Measurements from ENCODE around the gene SMG5.
A peak's percentile ranks its signal among the peaks of the same experiment; 100 is the strongest.

Gene SMG5

DNA sequence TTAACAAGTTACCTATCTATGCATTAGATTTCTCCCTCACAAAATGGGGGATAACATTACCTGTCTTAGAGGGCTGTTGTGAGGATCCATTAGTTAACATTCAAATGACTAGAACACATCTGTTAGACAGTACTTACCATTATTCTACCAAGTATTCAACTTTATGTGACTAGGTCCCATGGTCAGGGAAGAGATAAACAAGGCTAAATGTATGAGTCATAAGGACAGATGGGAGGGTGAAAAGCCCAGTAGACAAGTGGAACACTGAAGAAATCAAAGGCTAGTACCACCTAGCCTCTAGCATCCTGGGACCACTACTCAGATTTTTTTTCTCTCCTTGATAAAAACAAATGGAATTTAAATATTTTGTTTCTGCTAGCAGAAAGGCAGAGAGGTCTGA is 25.5 kb upstream of the SMG5 start:
- TF ChIP-seq, protein P1, sequence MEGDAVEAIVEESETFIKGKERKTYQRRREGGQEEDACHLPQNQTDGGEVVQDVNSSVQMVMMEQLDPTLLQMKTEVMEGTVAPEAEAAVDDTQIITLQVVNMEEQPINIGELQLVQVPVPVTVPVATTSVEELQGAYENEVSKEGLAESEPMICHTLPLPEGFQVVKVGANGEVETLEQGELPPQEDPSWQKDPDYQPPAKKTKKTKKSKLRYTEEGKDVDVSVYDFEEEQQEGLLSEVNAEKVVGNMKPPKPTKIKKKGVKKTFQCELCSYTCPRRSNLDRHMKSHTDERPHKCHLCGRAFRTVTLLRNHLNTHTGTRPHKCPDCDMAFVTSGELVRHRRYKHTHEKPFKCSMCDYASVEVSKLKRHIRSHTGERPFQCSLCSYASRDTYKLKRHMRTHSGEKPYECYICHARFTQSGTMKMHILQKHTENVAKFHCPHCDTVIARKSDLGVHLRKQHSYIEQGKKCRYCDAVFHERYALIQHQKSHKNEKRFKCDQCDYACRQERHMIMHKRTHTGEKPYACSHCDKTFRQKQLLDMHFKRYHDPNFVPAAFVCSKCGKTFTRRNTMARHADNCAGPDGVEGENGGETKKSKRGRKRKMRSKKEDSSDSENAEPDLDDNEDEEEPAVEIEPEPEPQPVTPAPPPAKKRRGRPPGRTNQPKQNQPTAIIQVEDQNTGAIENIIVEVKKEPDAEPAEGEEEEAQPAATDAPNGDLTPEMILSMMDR (conservative IDR thresholded peaks at IDR 0.05; ENCODE audit: control insufficient read depth, insufficient read depth, low read depth, low read length): no peak
- H3K4me3 ChIP-seq (ENCODE audit: control insufficient read depth, low read depth, low read length): no peak overlapping the region
- peak; percentile 69 for DNase-seq (ENCODE audit: low read depth)

DNA sequence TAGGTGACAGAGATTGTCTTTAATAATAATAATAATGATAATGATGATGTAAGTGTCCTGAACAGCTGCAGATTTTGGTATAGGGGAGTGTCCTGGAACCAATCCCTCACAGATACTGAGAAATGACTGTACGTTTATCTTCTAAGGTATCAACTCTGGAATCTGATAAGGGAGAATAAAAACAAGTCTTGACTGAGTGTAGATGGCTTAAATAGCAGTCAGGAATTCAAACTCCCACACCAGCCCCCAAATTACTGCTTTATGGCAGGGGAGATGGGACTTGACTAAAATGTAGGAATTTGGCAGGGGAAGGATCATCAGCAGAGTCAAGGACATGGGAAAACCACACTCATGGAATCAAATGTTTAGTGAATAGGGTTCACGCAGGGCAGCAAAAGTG is 22.6 kb upstream of the SMG5 start:
- H3K4me3 ChIP-seq (ENCODE audit: control insufficient read depth, low read depth, low read length): no peak overlapping the region
- TF ChIP-seq, protein P1 (conservative IDR thresholded peaks at IDR 0.05; ENCODE audit: control insufficient read depth, insufficient read depth, low read depth, low read length): no peak
- DNase-seq (ENCODE audit: low read depth): no peak

DNA sequence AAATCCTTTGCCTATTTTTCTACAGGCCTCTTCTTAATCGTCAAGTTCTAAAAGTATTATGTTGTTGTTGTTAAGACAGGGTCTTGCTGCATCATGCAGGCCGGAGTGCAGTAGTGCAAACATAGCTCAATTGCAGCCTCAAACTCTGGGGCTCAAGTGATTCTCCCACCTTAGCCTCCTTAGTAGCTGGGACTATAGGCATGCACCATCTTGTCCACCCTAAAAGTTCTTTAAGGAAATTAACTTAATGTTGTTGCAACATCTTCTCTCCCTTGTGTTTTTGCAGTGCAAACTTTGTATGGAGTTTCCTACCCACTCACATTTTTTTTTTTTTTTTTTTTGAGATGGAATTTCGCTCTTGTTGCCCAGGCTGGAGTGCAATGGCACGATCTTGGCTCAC is 20.6 kb upstream of the SMG5 start:
- no peak overlapping the region for H3K4me3 ChIP-seq (ENCODE audit: control insufficient read depth, low read depth, low read length)
- TF ChIP-seq, protein P1 (conservative IDR thresholded peaks at IDR 0.05; ENCODE audit: control insufficient read depth, insufficient read depth, low read depth, low read length): no peak
- no peak for DNase-seq (ENCODE audit: low read depth)

DNA sequence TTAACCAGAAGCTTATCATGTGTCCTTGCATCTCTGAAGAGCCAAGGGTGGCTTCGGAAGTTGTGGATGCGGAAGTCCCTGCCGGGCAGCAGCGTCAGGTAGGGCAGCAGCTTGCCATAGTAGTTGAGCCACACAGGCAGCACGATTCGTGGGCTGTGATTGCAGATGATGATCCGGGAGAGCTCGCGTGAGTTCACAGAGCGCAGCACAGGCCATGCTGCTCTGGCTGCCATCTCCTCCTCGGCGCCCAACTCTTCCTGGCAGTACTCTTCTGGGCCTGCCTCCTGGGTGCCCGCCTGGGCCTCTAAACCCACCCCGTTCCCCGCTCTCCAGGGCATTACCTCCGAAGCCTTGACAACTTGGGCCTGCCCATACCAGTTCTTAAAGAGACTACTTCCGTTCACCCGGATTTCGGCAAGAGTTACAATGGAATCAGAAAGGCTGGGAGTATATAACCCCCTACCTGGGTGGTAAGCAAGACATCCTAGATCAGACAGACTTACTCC is 16.3 kb upstream of the SMG5 start, which contains the start of gene VHLL:
TSS of gene VHLL (minus strand) at position 456 of the 506 bp plus-strand sequence. CDS start at position 338, 118 bp downstream.
- no peak within 1 kb of the TSS for H3K4me3 ChIP-seq (ENCODE audit: control insufficient read depth, low read depth, low read length)
- TF ChIP-seq, protein P1 (conservative IDR thresholded peaks at IDR 0.05; ENCODE audit: control insufficient read depth, insufficient read depth, low read depth, low read length): no peak
- DNase-seq (ENCODE audit: low read depth): no peak

DNA sequence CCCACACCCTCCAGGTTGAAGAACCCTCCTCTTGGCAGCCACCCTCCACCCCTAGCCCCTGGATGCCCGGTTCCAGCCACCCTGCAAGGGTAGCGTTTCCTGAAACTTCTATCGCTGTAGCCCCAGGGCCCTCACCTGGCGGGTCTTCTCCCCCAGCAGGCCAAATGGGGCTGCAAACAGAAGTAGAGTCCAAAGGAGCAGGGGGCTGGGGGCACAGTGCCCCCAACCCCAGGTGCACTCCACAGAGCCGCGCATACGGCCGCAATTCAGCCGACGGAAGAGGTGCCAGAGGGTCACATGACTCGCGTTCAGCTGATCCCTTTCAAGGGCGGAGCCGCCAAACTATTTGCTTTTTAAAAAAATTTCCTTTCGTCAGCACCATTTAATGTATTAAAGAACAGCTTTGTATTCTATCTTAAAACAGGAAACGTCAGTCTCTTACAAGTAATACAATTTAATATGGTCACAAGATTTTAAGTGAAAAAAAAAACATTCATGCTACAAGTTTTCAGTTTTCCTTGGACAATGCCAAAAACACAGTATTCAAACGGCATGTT is 12.8 kb upstream of the SMG5 start, which contains the start of gene GLMP:
TSS of gene GLMP (minus strand) at position 289 of the 557 bp plus-strand sequence. CDS start at position 255, 34 bp downstream.
- peak within 1 kb of the TSS; percentile 76 for H3K4me3 ChIP-seq (ENCODE audit: control insufficient read depth, low read depth, low read length)
- DNase-seq (ENCODE audit: low read depth): peak; percentile 68
- TF ChIP-seq, protein P1 (conservative IDR thresholded peaks at IDR 0.05; ENCODE audit: control insufficient read depth, insufficient read depth, low read depth, low read length): no peak

DNA sequence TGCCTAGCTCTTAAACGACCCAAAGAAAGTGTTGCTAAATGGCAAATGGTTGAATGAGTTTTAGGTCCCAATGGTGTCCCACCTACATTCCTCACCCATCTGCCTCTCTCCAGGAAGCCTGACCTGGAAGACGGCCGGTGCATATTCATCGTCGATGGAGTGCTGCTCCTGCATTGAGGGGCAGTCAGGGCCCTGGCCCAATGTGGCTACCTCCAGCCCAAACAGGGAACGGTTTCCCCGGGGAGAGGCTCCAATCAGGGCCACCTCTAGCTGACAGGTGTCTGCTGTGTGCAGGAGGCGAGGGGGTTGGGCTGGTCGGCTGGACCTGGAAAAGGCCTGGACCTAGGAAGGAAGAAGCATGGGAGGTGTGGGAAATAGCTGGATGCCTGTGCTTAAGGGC is 11.3 kb upstream of the SMG5 start:
- no peak overlapping the region for H3K4me3 ChIP-seq (ENCODE audit: control insufficient read depth, low read depth, low read length)
- no peak for DNase-seq (ENCODE audit: low read depth)
- TF ChIP-seq, protein P1 (conservative IDR thresholded peaks at IDR 0.05; ENCODE audit: control insufficient read depth, insufficient read depth, low read depth, low read length): no peak

All from fibroblast of mammary gland (primary cell).